ENCODE measurements around the gene DNAJC30. TPM values are rescaled to one million over a fixed set of nuclear protein-coding genes. Genes with fewer than 3 reads are reported as not detected.

DNAJC30 gene
- total and polyA plus RNA-seq, 2 donors (not counting 1 experiment from before 2014, with no cell fraction given): 3.8 to 7.3 TPM

GRCh38 chr7:73718905-73719805 lies 35.9 kb upstream of the DNAJC30 start, which contains the start of gene STX1A:
Gene STX1A (minus strand): TSS chr7:73719669. CDS start chr7:73719631, 38 bp downstream.
- Histone ChIP-seq H3K4me2 (ENCODE audit: extremely low read depth, insufficient read depth, low read length) (peak within 1 kb of the TSS; percentile 82), H3K79me2 (ENCODE audit: control insufficient read depth, insufficient read depth, low read length) (peaks cover 38% of the 10 kb centered on the region), H2AFZ (ENCODE audit: low read length) (no peak within 1 kb of the TSS), H3K27ac (ENCODE audit: insufficient read depth, low read length) (peak within 1 kb of the TSS; percentile 71), H3K9ac (ENCODE audit: insufficient read depth, low read length) (peak within 1 kb of the TSS; percentile 77), H3K4me3 (replicated peaks in 1 of 4; ENCODE audit: control extremely low read depth in 1 of 4, insufficient read depth in 1 of 4, low read depth in 3 of 4, low read length in 4 of 4) (peak within 1 kb of the TSS; percentile 71 to 87 (median 80)), H3K36me3 (ENCODE audit: control insufficient read depth, insufficient read depth, low read length) (no peaks in the 10 kb centered on the region), H4K20me1 (ENCODE audit: control insufficient read depth, extremely low read depth, insufficient read depth, low read length) (no peaks in the 10 kb centered on the region), H3K4me1 (ENCODE audit: control insufficient read depth, extremely low read depth, insufficient read depth, low read length) (peaks cover 28% of the 10 kb centered on the region), H3K9me3 (ENCODE audit: control insufficient read depth, insufficient read depth, low read depth, low read length) (no peaks in the 10 kb centered on the region), H3K27me3 (ENCODE audit: control insufficient read depth, insufficient read depth, low read length) (no peaks in the 10 kb centered on the region)
- no peak for TF ChIP-seq EZH2 (IDR thresholded peaks at IDR 0.05; ENCODE audit: low read length, missing control alignments)
- no peak for TF ChIP-seq CTCF (conservative IDR thresholded peaks at IDR 0.05 in 1 of 2, IDR thresholded peaks at IDR 0.05 in 1 of 2; ENCODE audit: low read depth in 1 of 2, low read length in 2 of 2)
- peak; percentile 56 to 61 for DNase-seq (ENCODE audit: low read depth in 2 of 2)

- Histone ChIP-seq H4K20me1 (ENCODE audit: control insufficient read depth, extremely low read depth, insufficient read depth, low read length) (no peaks in the 10 kb centered on the region), H3K27ac (ENCODE audit: insufficient read depth, low read length) (peak overlapping the region; percentile 71), H3K4me2 (ENCODE audit: extremely low read depth, insufficient read depth, low read length) (peak overlapping the region; percentile 82), H3K27me3 (ENCODE audit: control insufficient read depth, insufficient read depth, low read length) (no peaks in the 10 kb centered on the region), H3K79me2 (ENCODE audit: control insufficient read depth, insufficient read depth, low read length) (peaks cover 43% of the 10 kb centered on the region), H2AFZ (ENCODE audit: low read length) (no peak overlapping the region), H3K9me3 (ENCODE audit: control insufficient read depth, insufficient read depth, low read depth, low read length) (no peaks in the 10 kb centered on the region), H3K4me3 (replicated peaks in 1 of 4; ENCODE audit: control extremely low read depth in 1 of 4, insufficient read depth in 1 of 4, low read depth in 3 of 4, low read length in 4 of 4) (peak overlapping the region; percentile 71 to 87 (median 80)), H3K36me3 (ENCODE audit: control insufficient read depth, insufficient read depth, low read length) (no peaks in the 10 kb centered on the region), H3K4me1 (ENCODE audit: control insufficient read depth, extremely low read depth, insufficient read depth, low read length) (peaks cover 28% of the 10 kb centered on the region), H3K9ac (ENCODE audit: insufficient read depth, low read length) (peak overlapping the region; percentile 77)
- no peak for DNase-seq (ENCODE audit: low read depth in 2 of 2)
- no peak for TF ChIP-seq CTCF (conservative IDR thresholded peaks at IDR 0.05 in 1 of 2, IDR thresholded peaks at IDR 0.05 in 1 of 2; ENCODE audit: low read depth in 1 of 2, low read length in 2 of 2)
- no peak for TF ChIP-seq EZH2 (IDR thresholded peaks at IDR 0.05; ENCODE audit: low read length, missing control alignments)
Measured at GRCh38 chr7:73718438-73718881, 35.2 kb upstream of the DNAJC30 start.

- H3K9ac ChIP-seq (ENCODE audit: insufficient read depth, low read length): no peak overlapping the region
- peaks cover 28% of the 10 kb centered on the region for H3K4me1 ChIP-seq (ENCODE audit: control insufficient read depth, extremely low read depth, insufficient read depth, low read length)
- TF ChIP-seq EZH2 (IDR thresholded peaks at IDR 0.05; ENCODE audit: low read length, missing control alignments) (no peak), CTCF (conservative IDR thresholded peaks at IDR 0.05 in 1 of 2, IDR thresholded peaks at IDR 0.05 in 1 of 2; ENCODE audit: low read depth in 1 of 2, low read length in 2 of 2) (no peak)
- peaks cover 48% of the 10 kb centered on the region for H3K79me2 ChIP-seq (ENCODE audit: control insufficient read depth, insufficient read depth, low read length)
- peak overlapping the region; percentile 71 for H3K27ac ChIP-seq (ENCODE audit: insufficient read depth, low read length)
- DNase-seq (ENCODE audit: low read depth in 2 of 2): peak; percentile 64 to 93
- H4K20me1 ChIP-seq (ENCODE audit: control insufficient read depth, extremely low read depth, insufficient read depth, low read length): no peaks in the 10 kb centered on the region
- H3K36me3 ChIP-seq (ENCODE audit: control insufficient read depth, insufficient read depth, low read length): no peaks in the 10 kb centered on the region
- no peak overlapping the region for H2AFZ ChIP-seq (ENCODE audit: low read length)
- peak overlapping the region; percentile 71 to 87 (median 80) for H3K4me3 ChIP-seq (replicated peaks in 1 of 4; ENCODE audit: control extremely low read depth in 1 of 4, insufficient read depth in 1 of 4, low read depth in 3 of 4, low read length in 4 of 4)
- H3K4me2 ChIP-seq (ENCODE audit: extremely low read depth, insufficient read depth, low read length): peak overlapping the region; percentile 82
- H3K27me3 ChIP-seq (ENCODE audit: control insufficient read depth, insufficient read depth, low read length): no peaks in the 10 kb centered on the region
- H3K9me3 ChIP-seq (ENCODE audit: control insufficient read depth, insufficient read depth, low read depth, low read length): no peaks in the 10 kb centered on the region
Measured at GRCh38 chr7:73717991-73718405, 34.7 kb upstream of the DNAJC30 start.
